Loucy (cell line): ENCODE measurements around the gene TMEM183A.
"Not testable (repeated sequence)": the region's sequence is repeated elsewhere in the genome, so short reads cannot be mapped to it uniquely, and the experiment has no call there.

ENCODE experiments used
- H2AFZ ChIP-seq: fragments of 200-600 bp; sonication (generic); 2 replicates; pipeline ENCODE4 v1.6.0; 2016; ENCODE audit warnings: antibody characterized with exemption, mild to moderate bottlenecking, low read length, moderate library complexity
- H3F3A ChIP-seq: fragments of 200-600 bp; 2 replicates; pipeline ENCODE4 v1.6.0; 2016; ENCODE audit warnings: antibody characterized with exemption, low read depth, mild to moderate bottlenecking
- H3K27me3 ChIP-seq: fragments of 200-600 bp; sonication (generic); 2 replicates; pipeline ENCODE4 v1.6.1; 2014; ENCODE audit warnings: low read length, mild to moderate bottlenecking; ENCODE audit not compliant: insufficient read depth, poor library complexity, severe bottlenecking
- H3K36me3 ChIP-seq: fragments of 200-600 bp; sonication (generic); 2 replicates; pipeline ENCODE4 v1.6.1; 2016; ENCODE audit warnings: low read length; ENCODE audit not compliant: insufficient read depth
- H3K4me1 ChIP-seq: fragments of 200-600 bp; sonication (generic); 2 replicates; pipeline ENCODE4 v1.5.1; 2014; ENCODE audit warnings: low read length, mild to moderate bottlenecking; ENCODE audit not compliant: insufficient read depth, poor library complexity, severe bottlenecking
- H3K4me2 ChIP-seq: fragments of 200-600 bp; sonication (generic); 2 replicates; pipeline ENCODE4 v1.6.0; 2014; ENCODE audit warnings: antibody characterized with exemption, low read length, low read depth, mild to moderate bottlenecking; ENCODE audit not compliant: poor library complexity, severe bottlenecking
- H3K4me3 ChIP-seq: fragments of 200-600 bp; sonication (generic); 2 replicates; pipeline ENCODE4 v1.5.1; 2014; ENCODE audit warnings: low read length, mild to moderate bottlenecking, mixed read lengths; ENCODE audit not compliant: poor library complexity, severe bottlenecking
- H3K79me2 ChIP-seq: fragments of 200-600 bp; sonication (generic); 2 replicates; pipeline ENCODE4 v1.6.1; 2014; ENCODE audit warnings: low read length; ENCODE audit not compliant: insufficient read depth
- H3K9ac ChIP-seq: fragments of 200-600 bp; sonication (generic); 2 replicates; pipeline ENCODE4 v1.6.0; 2014; ENCODE audit warnings: mild to moderate bottlenecking, low read depth, low read length, moderate library complexity; ENCODE audit not compliant: poor library complexity, severe bottlenecking
- H3K9me2 ChIP-seq: fragments of 200-600 bp; sonication (generic); replicated peaks from 2 replicates; pipeline ENCODE4 v1.6.1; 2016; ENCODE audit warnings: low read depth, low read length, mixed read lengths
- H3K9me3 ChIP-seq: fragments of 200-600 bp; sonication (generic); 2 replicates; pipeline ENCODE4 v1.6.1; 2014; ENCODE audit warnings: mild to moderate bottlenecking, antibody characterized with exemption, low read length, low read depth; ENCODE audit not compliant: insufficient read depth
- H4K20me1 ChIP-seq: fragments of 200-600 bp; sonication (generic); 2 replicates; pipeline ENCODE4 v1.6.0; 2014; ENCODE audit warnings: antibody characterized with exemption, low read length, mild to moderate bottlenecking; ENCODE audit not compliant: insufficient read depth, poor library complexity, severe bottlenecking
- EZH2phosphoT487 ChIP-seq: fragments of 200-600 bp; IDR thresholded peaks from 2 replicates; pipeline ENCODE4 v1.6.1; 2018; ENCODE audit warnings: antibody characterized with exemption, mild to moderate bottlenecking, moderate library complexity, borderline replicate concordance
- TF ChIP-seq, protein P1 (sequence below): fragments of 200-600 bp; sonication (generic); conservative IDR thresholded peaks from 2 replicates; pipeline ENCODE4 v1.5.1; 2014; ENCODE audit warnings: mild to moderate bottlenecking, antibody characterized with exemption, low read length

TMEM183A gene

GRCh38 chr1:203017692-203018091 is 10.5 kb downstream of the TMEM183A start:
- Histone ChIP-seq H4K20me1 (peaks cover 12% of the 10 kb centered on the region), H3K4me1 (no peaks in the 10 kb centered on the region), H3K27me3 (no peaks in the 10 kb centered on the region), H3F3A (no peaks in the 10 kb centered on the region), H3K9me2 (no peaks in the 10 kb centered on the region), H3K36me3 (peaks cover 92% of the 10 kb centered on the region), H3K9me3 (no peaks in the 10 kb centered on the region), H3K4me2 (no peak overlapping the region), H3K9ac (no peak overlapping the region), H2AFZ (no peak overlapping the region), H3K79me2 (peaks cover 18% of the 10 kb centered on the region), H3K4me3 (no peak overlapping the region)
- TF ChIP-seq EZH2phosphoT487: no peak
- TF ChIP-seq, protein P1, sequence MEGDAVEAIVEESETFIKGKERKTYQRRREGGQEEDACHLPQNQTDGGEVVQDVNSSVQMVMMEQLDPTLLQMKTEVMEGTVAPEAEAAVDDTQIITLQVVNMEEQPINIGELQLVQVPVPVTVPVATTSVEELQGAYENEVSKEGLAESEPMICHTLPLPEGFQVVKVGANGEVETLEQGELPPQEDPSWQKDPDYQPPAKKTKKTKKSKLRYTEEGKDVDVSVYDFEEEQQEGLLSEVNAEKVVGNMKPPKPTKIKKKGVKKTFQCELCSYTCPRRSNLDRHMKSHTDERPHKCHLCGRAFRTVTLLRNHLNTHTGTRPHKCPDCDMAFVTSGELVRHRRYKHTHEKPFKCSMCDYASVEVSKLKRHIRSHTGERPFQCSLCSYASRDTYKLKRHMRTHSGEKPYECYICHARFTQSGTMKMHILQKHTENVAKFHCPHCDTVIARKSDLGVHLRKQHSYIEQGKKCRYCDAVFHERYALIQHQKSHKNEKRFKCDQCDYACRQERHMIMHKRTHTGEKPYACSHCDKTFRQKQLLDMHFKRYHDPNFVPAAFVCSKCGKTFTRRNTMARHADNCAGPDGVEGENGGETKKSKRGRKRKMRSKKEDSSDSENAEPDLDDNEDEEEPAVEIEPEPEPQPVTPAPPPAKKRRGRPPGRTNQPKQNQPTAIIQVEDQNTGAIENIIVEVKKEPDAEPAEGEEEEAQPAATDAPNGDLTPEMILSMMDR: no peak

- H3K27me3 ChIP-seq, H3K79me2 ChIP-seq, H4K20me1 ChIP-seq, H2AFZ ChIP-seq, H3K4me1 ChIP-seq, H3K9ac ChIP-seq, H3F3A ChIP-seq, H3K9me3 ChIP-seq, H3K9me2 ChIP-seq, H3K4me2 ChIP-seq, H3K4me3 ChIP-seq: not testable (repeated sequence)
- peaks cover 65% of the 10 kb centered on the region for H3K36me3 ChIP-seq
Measured at GRCh38 chr1:203022855-203023254, 15.7 kb downstream of the TMEM183A start.

- Histone ChIP-seq H4K20me1 (peaks cover 3% of the 10 kb centered on the region), H3K27me3 (no peaks in the 10 kb centered on the region), H3K79me2 (no peaks in the 10 kb centered on the region), H3K36me3 (peaks cover 38% of the 10 kb centered on the region; the same call in 1 of the 2 replicates), H3K4me3 (no peak overlapping the region), H3F3A (no peaks in the 10 kb centered on the region), H3K9ac (no peak overlapping the region), H3K9me3 (no peaks in the 10 kb centered on the region), H3K4me2 (no peak overlapping the region), H3K9me2 (no peaks in the 10 kb centered on the region), H3K4me1 (no peaks in the 10 kb centered on the region), H2AFZ (no peak overlapping the region)
- TF ChIP-seq, protein P1: no peak
- no peak for TF ChIP-seq EZH2phosphoT487
Measured at GRCh38 chr1:203025686-203026030, 18.5 kb downstream of the TMEM183A start.

GRCh38 chr1:203026031-203026665 is 19.0 kb downstream of the TMEM183A start, which contains the start of gene PPFIA4:
TSS of gene PPFIA4 (plus strand) at chr1:203026491. CDS start at chr1:203039009, 12,518 bp downstream.
- H3K4me2 ChIP-seq: peak within 1 kb of the TSS; percentile 59
- H3F3A ChIP-seq: no peaks in the 10 kb centered on the region
- H2AFZ ChIP-seq: no peak within 1 kb of the TSS; the same call in 1 of the 2 replicates
- peak within 1 kb of the TSS; percentile 39 for H3K9ac ChIP-seq
- no peak for TF ChIP-seq EZH2phosphoT487
- TF ChIP-seq, protein P1: no peak
- peaks cover 33% of the 10 kb centered on the region; the same call in 1 of the 2 replicates for H3K36me3 ChIP-seq
- peaks cover 3% of the 10 kb centered on the region for H4K20me1 ChIP-seq
- peak within 1 kb of the TSS; percentile 64 for H3K4me3 ChIP-seq
- no peaks in the 10 kb centered on the region for H3K9me3 ChIP-seq
- H3K79me2 ChIP-seq: no peaks in the 10 kb centered on the region
- no peaks in the 10 kb centered on the region for H3K4me1 ChIP-seq
- H3K27me3 ChIP-seq: no peaks in the 10 kb centered on the region
- H3K9me2 ChIP-seq: no peaks in the 10 kb centered on the region
